Colonic mucosa (tissue), 4 donors: ENCODE results near the gene GRPEL1. TPM values are rescaled to one million over a fixed set of nuclear protein-coding genes. Genes with fewer than 3 reads are reported as not detected.

Source experiments
- DNase-seq: peaks from one replicate; pipeline ENCODE4 v3.0.0-alpha.2; 2020
- H3K27ac ChIP-seq: fragments of 200-600 bp; one replicate; pipeline ENCODE4 v1.8.0; 2021
- H3K27me3 ChIP-seq: fragments of 200-600 bp; one replicate; pipeline ENCODE4 v1.8.0; 2021
- H3K36me3 ChIP-seq: fragments of 200-600 bp; one replicate; pipeline ENCODE4 v1.8.0; 2021
- H3K4me1 ChIP-seq: fragments of 200-600 bp; one replicate; pipeline ENCODE4 v1.8.0; 2021; ENCODE audit warnings: mild to moderate bottlenecking
- H3K4me3 ChIP-seq: fragments of 200-600 bp; one replicate; pipeline ENCODE4 v1.8.0; 2021
- H3K9ac ChIP-seq, 2 donors: one replicate each; pipeline ENCODE4 v1.7.0; 2013; ENCODE audit warnings: control low read depth in 2 of 2, low read depth in 2 of 2, low read length in 2 of 2
- H3K9me3 ChIP-seq: fragments of 200-600 bp; one replicate; pipeline ENCODE4 v1.8.0; 2021
- CTCF ChIP-seq: fragments of 200-600 bp; IDR thresholded peaks from one replicate; pipeline ENCODE4 v1.8.0; 2022; ENCODE audit warnings: antibody characterized with exemption, mild to moderate bottlenecking
- intact Hi-C: fragments of 100-400 bp; cut with DNase I; formaldehyde crosslinking; loops from one replicate; pipeline ENCODE4 v1.14.1; 2022
- total RNA-seq, 2 donors: library from RNA; stranded (reverse); fragmentation: NEBNext Ultra II Directional in 1 of 2; extraction: Animal tissue kit (Norgen Biotek cat#: 25700) in 1 of 2; gene quantifications; one replicate each; pipeline ENCODE4 v1.2.1, GENCODE V29; 2021
- donor health status: healthy.
- donor health status: DM: no; HTN: no; CAD: no.
- donor health status: DM: no; HTN: no; CAD: no.

The GRPEL1 gene
- total RNA-seq, 2 donors from 2014 or later, result 45.9 to 50.9 TPM

- Histone ChIP-seq H3K27me3 (no peaks in the 10 kb centered on the region), H3K4me1 (no peaks in the 10 kb centered on the region), H3K9me3 (no peaks in the 10 kb centered on the region), H3K36me3 (peaks cover 8% of the 10 kb centered on the region), H3K9ac (no peak overlapping the region), H3K4me3 (no peak overlapping the region), H3K27ac (no peak overlapping the region)
- DNase-seq, result no peak
- intact Hi-C loops, result no loop called here
- no peak for TF ChIP-seq CTCF
These were observed 58.3 kb downstream of the GRPEL1 start for GRCh38 chr4:7009564-7009963.

Other genes with a start within 250 kb of the GRPEL1 start
- gene TBC1D14, start 158.2 kb downstream of the GRPEL1 start, total RNA-seq, result 10 to 100 TPM; 43.2 to 46.6 TPM
- 10 to 100 TPM; 24.0 to 27.2 TPM for gene TADA2B, start 24.7 kb downstream of the GRPEL1 start, total RNA-seq
- under 1 TPM; 0.54 to 0.74 TPM for gene SORCS2, start 124.5 kb upstream of the GRPEL1 start, total RNA-seq